Activated naive CD8-positive, alpha-beta T cell treated with anti-CD3 and anti-CD28 coated beads, Interleukin-2, amount 10 ng/mL, durations not matched to agents 7 days and 5 days (primary cell): ENCODE data around the gene RPGR. TPM values are rescaled to one million over a fixed set of nuclear protein-coding genes. Genes with fewer than 3 reads are reported as not detected.

Experiments
- ATAC-seq: fragments of 150-1000 bp; cut with Tn5 transposase; one replicate; pipeline ENCODE4 v1.10.0; 2021; ENCODE audit warnings: low read depth, moderate library complexity
- POLR2A ChIA-PET: fragments of 350-600 bp; sonication (Branson Sonifier 250); formaldehyde crosslinking; loops from one replicate; lab custom pipeline; 2021; ENCODE audit warnings: antibody characterized with exemption; lab: Charles Lee
- DNase-seq: peaks from one replicate; pipeline ENCODE4 v3.0.0; 2021
- H3K27ac Mint-ChIP-seq: one replicate; pipeline ENCODE4 v1.8.0; 2022; ENCODE audit warnings: mild to moderate bottlenecking, mixed read lengths
- H3K27me3 Mint-ChIP-seq: one replicate; pipeline ENCODE4 v1.8.0; 2022; ENCODE audit warnings: mild to moderate bottlenecking, moderate library complexity, mixed read lengths
- H3K36me3 Mint-ChIP-seq: one replicate; pipeline ENCODE4 v1.8.0; 2021; ENCODE audit warnings: mild to moderate bottlenecking, mixed read lengths
- H3K4me1 Mint-ChIP-seq: one replicate; pipeline ENCODE4 v1.8.0; 2021; ENCODE audit warnings: mixed read lengths
- H3K4me3 Mint-ChIP-seq: one replicate; pipeline ENCODE4 v1.8.0; 2022; ENCODE audit warnings: mild to moderate bottlenecking, moderate library complexity, mixed read lengths
- H3K9me3 Mint-ChIP-seq: one replicate; pipeline ENCODE4 v1.8.0; 2021; ENCODE audit warnings: mixed read lengths
- total RNA-seq, 2 experiments: library from RNA; stranded (reverse); gene quantifications; one replicate each; pipeline ENCODE4 v1.2.3, GENCODE V29; 2021

Gene RPGR
- total RNA-seq, 2 experiments from 2014 or later, result 7.8 to 7.9 TPM

- no peaks in the 10 kb centered on the region for H3K9me3 Mint-ChIP-seq
- DNase-seq, result no peak
- no peak overlapping the region for H3K27ac Mint-ChIP-seq
- H3K36me3 Mint-ChIP-seq, result no peaks in the 10 kb centered on the region
- H3K4me3 Mint-ChIP-seq, result no peak overlapping the region
- H3K4me1 Mint-ChIP-seq, result peaks cover 4% of the 10 kb centered on the region
- peaks cover 7% of the 10 kb centered on the region for H3K27me3 Mint-ChIP-seq
- no peak for ATAC-seq
- POLR2A ChIA-PET, result no interaction called here
Measured at GRCh38 chrX:38346150-38346549, 18.8 kb upstream of the RPGR start.

GRCh38 chrX:38342853-38343778, 15.8 kb upstream of the RPGR start:
- Mint-ChIP-seq H3K36me3 (no peaks in the 10 kb centered on the region), H3K4me3 (no peak overlapping the region), H3K4me1 (peaks cover 4% of the 10 kb centered on the region), H3K27me3 (peaks cover 3% of the 10 kb centered on the region), H3K27ac (no peak overlapping the region), H3K9me3 (no peaks in the 10 kb centered on the region)
- DNase-seq (no peak), ATAC-seq (no peak)
- POLR2A ChIA-PET, result no interaction called here

- ATAC-seq, result no peak
- DNase-seq, result no peak
- POLR2A ChIA-PET, result no interaction called here
- Mint-ChIP-seq H3K4me3 (no peak overlapping the region), H3K36me3 (no peaks in the 10 kb centered on the region), H3K4me1 (peaks cover under 1% of the 10 kb centered on the region), H3K27me3 (peaks cover 6% of the 10 kb centered on the region), H3K9me3 (no peaks in the 10 kb centered on the region), H3K27ac (no peak overlapping the region)
Measured at GRCh38 chrX:38341442-38341841, 14.1 kb upstream of the RPGR start.

- H3K27ac Mint-ChIP-seq, result no peak overlapping the region
- H3K9me3 Mint-ChIP-seq, result no peaks in the 10 kb centered on the region
- peaks cover 6% of the 10 kb centered on the region for H3K27me3 Mint-ChIP-seq
- ATAC-seq, result no peak
- H3K4me3 Mint-ChIP-seq, result no peak overlapping the region
- no peaks in the 10 kb centered on the region for H3K4me1 Mint-ChIP-seq
- POLR2A ChIA-PET, result no interaction called here
- no peaks in the 10 kb centered on the region for H3K36me3 Mint-ChIP-seq
- no peak for DNase-seq
Measured at GRCh38 chrX:38336538-38337240, 9.4 kb upstream of the RPGR start.

GRCh38 chrX:38335382-38335781, 8.1 kb upstream of the RPGR start:
- no peak for DNase-seq
- H3K27ac Mint-ChIP-seq, result no peak overlapping the region
- ATAC-seq, result no peak
- H3K4me3 Mint-ChIP-seq, result no peak overlapping the region
- H3K36me3 Mint-ChIP-seq, result no peaks in the 10 kb centered on the region
- peaks cover 6% of the 10 kb centered on the region for H3K27me3 Mint-ChIP-seq
- no peaks in the 10 kb centered on the region for H3K4me1 Mint-ChIP-seq
- H3K9me3 Mint-ChIP-seq, result no peaks in the 10 kb centered on the region
- POLR2A ChIA-PET, result no interaction called here

- Mint-ChIP-seq H3K9me3 (no peaks in the 10 kb centered on the region), H3K36me3 (no peaks in the 10 kb centered on the region), H3K4me1 (peaks cover 8% of the 10 kb centered on the region), H3K27me3 (peaks cover 5% of the 10 kb centered on the region), H3K4me3 (no peak overlapping the region), H3K27ac (no peak overlapping the region)
- DNase-seq (no peak), ATAC-seq (no peak)
- POLR2A ChIA-PET, result no interaction called here
Measured at GRCh38 chrX:38332505-38332904, 5.2 kb upstream of the RPGR start.

GRCh38 chrX:38327775-38328081, 419 bp upstream of the RPGR start:
- DNase-seq (no peak), ATAC-seq (peak; percentile 3)
- Mint-ChIP-seq H3K27me3 (no peaks in the 10 kb centered on the region), H3K27ac (peak overlapping the region; percentile 92), H3K36me3 (no peaks in the 10 kb centered on the region), H3K9me3 (no peaks in the 10 kb centered on the region), H3K4me1 (peaks cover 17% of the 10 kb centered on the region), H3K4me3 (peak overlapping the region; percentile 91)
- POLR2A ChIA-PET, result interaction anchor here (1.0 to 2.2 kb wide), 2 partner anchors 81 to 108 kb away, joined by 6 to 13 read pairs; partner anchors contain the start of gene SRPX

- Mint-ChIP-seq H3K27me3 (no peaks in the 10 kb centered on the region), H3K27ac (peak overlapping the region; percentile 92), H3K36me3 (no peaks in the 10 kb centered on the region), H3K4me1 (peaks cover 17% of the 10 kb centered on the region), H3K9me3 (no peaks in the 10 kb centered on the region), H3K4me3 (peak overlapping the region; percentile 91)
- no peak for ATAC-seq
- POLR2A ChIA-PET, result interaction anchor here (0.7 kb wide), 1 partner anchor 66 kb away, joined by 3 read pairs; no protein-coding TSS in a partner anchor
- no peak for DNase-seq
Measured at GRCh38 chrX:38326086-38326485, 1.2 kb downstream of the RPGR start.

GRCh38 chrX:38320819-38321218, 6.5 kb downstream of the RPGR start:
- no peak overlapping the region for H3K27ac Mint-ChIP-seq
- ATAC-seq, result no peak
- H3K4me3 Mint-ChIP-seq, result no peak overlapping the region
- POLR2A ChIA-PET, result no interaction called here
- DNase-seq, result no peak
- H3K4me1 Mint-ChIP-seq, result peaks cover 3% of the 10 kb centered on the region
- H3K36me3 Mint-ChIP-seq, result peaks cover 1% of the 10 kb centered on the region
- H3K27me3 Mint-ChIP-seq, result no peaks in the 10 kb centered on the region
- H3K9me3 Mint-ChIP-seq, result no peaks in the 10 kb centered on the region

- DNase-seq (no peak), ATAC-seq (no peak)
- no peaks in the 10 kb centered on the region for H3K27me3 Mint-ChIP-seq
- H3K27ac Mint-ChIP-seq, result no peak overlapping the region
- POLR2A ChIA-PET, result no interaction called here
- no peaks in the 10 kb centered on the region for H3K9me3 Mint-ChIP-seq
- H3K36me3 Mint-ChIP-seq, result peaks cover 1% of the 10 kb centered on the region
- no peaks in the 10 kb centered on the region for H3K4me1 Mint-ChIP-seq
- H3K4me3 Mint-ChIP-seq, result no peak overlapping the region
Measured at GRCh38 chrX:38318606-38319005, 8.7 kb downstream of the RPGR start.

- POLR2A ChIA-PET, result no interaction called here
- DNase-seq (no peak), ATAC-seq (no peak)
- no peak overlapping the region for H3K27ac Mint-ChIP-seq
- H3K36me3 Mint-ChIP-seq, result peaks cover 1% of the 10 kb centered on the region
- no peak overlapping the region for H3K4me3 Mint-ChIP-seq
- no peaks in the 10 kb centered on the region for H3K27me3 Mint-ChIP-seq
- no peaks in the 10 kb centered on the region for H3K4me1 Mint-ChIP-seq
- no peaks in the 10 kb centered on the region for H3K9me3 Mint-ChIP-seq
Measured at GRCh38 chrX:38318196-38318595, 9.1 kb downstream of the RPGR start.

- Mint-ChIP-seq H3K9me3 (no peaks in the 10 kb centered on the region), H3K27ac (no peak overlapping the region), H3K36me3 (peaks cover 1% of the 10 kb centered on the region), H3K27me3 (no peaks in the 10 kb centered on the region), H3K4me3 (no peak overlapping the region), H3K4me1 (no peaks in the 10 kb centered on the region)
- POLR2A ChIA-PET, result no interaction called here
- DNase-seq (no peak), ATAC-seq (no peak)
Measured at GRCh38 chrX:38315186-38315585, 12.1 kb downstream of the RPGR start.

- ATAC-seq (no peak), DNase-seq (no peak)
- POLR2A ChIA-PET, result no interaction called here
- no peak overlapping the region for H3K27ac Mint-ChIP-seq
- no peaks in the 10 kb centered on the region for H3K36me3 Mint-ChIP-seq
- no peaks in the 10 kb centered on the region for H3K27me3 Mint-ChIP-seq
- H3K4me3 Mint-ChIP-seq, result no peak overlapping the region
- H3K4me1 Mint-ChIP-seq, result no peaks in the 10 kb centered on the region
- H3K9me3 Mint-ChIP-seq, result no peaks in the 10 kb centered on the region
Measured at GRCh38 chrX:38313190-38313589, 14.1 kb downstream of the RPGR start.

- no peaks in the 10 kb centered on the region for H3K4me1 Mint-ChIP-seq
Measured at GRCh38 chrX:38312436-38312835, 14.9 kb downstream of the RPGR start.

More at GRCh38 chrX:38312436-38312835, 14.9 kb downstream of the RPGR start:
- DNase-seq (no peak), ATAC-seq (no peak)
- Mint-ChIP-seq H3K27ac (no peak overlapping the region), H3K36me3 (no peaks in the 10 kb centered on the region), H3K27me3 (no peaks in the 10 kb centered on the region), H3K4me3 (no peak overlapping the region), H3K9me3 (no peaks in the 10 kb centered on the region)
- POLR2A ChIA-PET, result no interaction called here
